ENCODE measurements around the gene CFAP206. TPM values are rescaled to one million over a fixed set of nuclear protein-coding genes. Genes with fewer than 3 reads are reported as not detected.
A peak's percentile ranks its signal among the peaks of the same experiment; 100 is the strongest.

CFAP206 gene
- total RNA-seq (2014; rRNA removed; shearing (Covaris generic)): 1.2 TPM in 1 of 2 replicates, not detected in the other

GRCh38 chr6:87407901-87408720 lies at the start of gene CFAP206:
TSS of gene CFAP206 (plus strand) at chr6:87407972. CDS start at chr6:87409840, 1,868 bp downstream.
- DNase-seq (ENCODE audit: low read depth): peak; percentile 89

- no peak for DNase-seq (ENCODE audit: low read depth)
Observed at GRCh38 chr6:87364602-87365252, 43.0 kb upstream of the CFAP206 start.

DNA sequence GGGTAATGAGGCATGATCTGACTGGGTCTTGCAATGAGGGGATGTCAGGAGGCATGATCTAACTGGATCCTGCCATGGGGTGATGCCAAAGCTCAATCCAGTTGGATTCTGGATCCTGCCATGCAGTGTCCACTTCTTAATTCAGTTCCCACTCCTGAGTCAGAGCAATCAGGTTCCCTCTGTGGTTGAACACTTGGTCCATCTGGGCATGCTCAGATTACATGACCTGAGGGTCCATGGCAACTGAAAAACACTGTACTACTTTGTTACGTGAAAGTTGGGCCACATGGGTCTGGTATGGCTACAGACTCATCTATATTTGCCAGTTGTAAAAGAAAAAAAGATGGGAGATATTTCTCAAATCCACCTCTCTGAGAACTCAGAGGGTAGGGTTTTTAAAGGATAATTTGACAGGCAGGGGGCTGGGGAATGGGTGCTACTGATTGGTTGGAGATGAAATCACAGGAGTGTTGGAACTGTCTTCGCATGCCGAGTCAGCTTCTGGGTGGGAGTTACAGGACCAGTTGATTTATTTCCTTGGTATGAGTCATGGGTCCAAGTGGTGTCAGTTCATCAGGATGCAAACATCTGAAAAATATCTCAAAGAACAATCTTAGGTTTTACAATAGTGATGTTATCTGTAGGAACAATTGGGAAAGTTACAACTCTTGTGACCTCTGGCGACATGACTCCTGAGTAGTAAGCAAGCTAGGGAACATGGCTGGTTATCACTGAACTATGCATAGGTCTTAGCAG lies 41.5 kb upstream of the CFAP206 start:
- DNase-seq (ENCODE audit: low read depth): no peak

DNA sequence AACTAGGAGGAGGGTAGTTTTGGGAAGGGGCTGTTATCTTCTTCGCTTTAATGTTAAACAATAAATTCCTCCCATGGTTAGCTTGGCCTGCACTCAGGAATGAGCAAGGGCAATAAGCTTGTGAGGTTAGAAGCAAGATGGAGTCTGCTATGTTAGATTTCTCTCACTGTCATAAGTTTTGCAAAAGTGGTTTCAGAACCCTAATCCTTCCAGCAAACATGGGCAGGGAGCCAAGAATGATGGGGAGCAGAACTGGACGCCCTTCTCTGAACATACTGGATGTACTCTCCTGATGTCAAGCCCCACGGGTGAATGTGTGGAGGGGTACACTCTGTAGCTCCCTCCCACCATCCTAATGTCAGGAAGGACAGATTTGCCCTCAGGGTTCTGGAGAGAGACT lies 40.9 kb upstream of the CFAP206 start:
- DNase-seq (ENCODE audit: low read depth): no peak

- no peak for DNase-seq (ENCODE audit: low read depth)
Observed at GRCh38 chr6:87373377-87373776, 34.4 kb upstream of the CFAP206 start.

DNA sequence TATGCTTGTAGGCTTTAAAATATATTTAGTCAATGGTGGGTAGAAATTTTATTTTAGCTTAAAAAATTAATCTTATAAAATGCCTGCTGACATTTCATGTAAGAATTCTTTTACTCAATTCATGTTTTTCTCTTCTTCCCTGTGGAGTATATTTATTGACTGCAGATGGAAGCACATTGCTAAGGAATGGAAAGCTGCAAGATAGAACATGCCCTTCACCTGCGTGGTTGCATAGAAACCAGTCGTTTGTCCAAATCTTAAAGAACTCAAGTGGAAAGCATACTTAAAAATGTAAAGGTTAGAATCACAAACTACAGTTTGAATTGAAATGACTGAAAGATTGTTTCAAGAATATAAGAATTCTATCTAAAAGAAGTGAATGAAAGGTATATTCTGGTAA lies 32.5 kb upstream of the CFAP206 start:
- no peak for DNase-seq (ENCODE audit: low read depth)

DNA sequence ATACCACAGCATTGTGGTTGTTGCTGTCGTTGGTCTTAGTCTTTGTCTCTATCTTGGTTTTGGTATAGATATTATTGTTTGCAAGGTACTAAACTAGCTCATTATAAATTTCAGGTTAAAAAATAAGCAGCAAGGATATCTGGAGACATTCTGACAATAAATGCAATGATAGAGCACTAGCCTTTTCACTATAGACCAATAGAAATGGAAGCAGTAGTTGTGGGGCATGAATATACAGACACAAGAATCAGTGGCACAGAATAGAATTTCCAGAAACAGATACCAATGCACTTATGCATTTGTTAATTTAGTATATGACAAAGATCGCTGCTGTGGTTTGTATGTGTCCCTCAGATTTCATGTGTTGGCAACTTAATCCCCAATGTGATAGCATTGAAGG lies 31.1 kb upstream of the CFAP206 start:
- no peak for DNase-seq (ENCODE audit: low read depth)

- no peak for DNase-seq (ENCODE audit: low read depth)
Observed at GRCh38 chr6:87378947-87379346, 28.8 kb upstream of the CFAP206 start.

DNA sequence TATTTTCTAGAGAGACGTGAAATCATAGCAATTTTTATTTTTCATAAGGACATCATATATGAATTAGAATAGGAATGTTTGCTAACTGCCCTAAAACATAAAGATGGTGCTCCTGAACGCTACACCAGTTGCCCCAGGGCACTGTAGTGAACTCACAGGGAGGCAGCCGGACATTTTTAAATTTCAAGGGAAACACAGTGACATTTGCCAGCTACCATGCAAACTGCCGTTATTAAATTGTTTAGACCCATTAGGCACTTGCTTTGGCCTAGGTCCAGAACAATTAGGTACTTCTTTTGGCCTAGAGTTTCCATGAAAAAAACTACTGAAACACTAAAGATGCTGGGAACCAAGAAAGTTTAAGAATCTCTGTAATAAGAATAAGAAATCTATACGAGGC lies 24.9 kb upstream of the CFAP206 start:
- DNase-seq (ENCODE audit: low read depth): no peak

DNA sequence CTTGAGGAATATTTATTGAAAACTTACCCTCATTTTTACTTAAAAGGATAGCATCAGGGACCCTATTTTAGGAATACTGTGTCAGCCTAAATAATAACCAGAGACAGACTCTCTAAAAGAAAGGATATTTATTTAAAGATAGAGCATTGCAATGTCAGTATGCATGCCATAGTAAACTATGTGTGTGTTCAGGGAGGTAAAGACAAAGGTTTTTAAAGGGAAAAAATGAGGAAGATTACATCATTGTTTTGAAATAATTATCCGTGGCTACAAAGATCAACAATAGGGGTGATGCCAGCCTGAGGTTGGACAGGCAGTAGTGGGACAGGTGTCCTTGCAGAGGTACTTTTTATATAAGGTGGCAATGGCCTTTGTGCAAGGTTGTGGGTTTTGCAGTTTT lies 23.7 kb upstream of the CFAP206 start:
- DNase-seq (ENCODE audit: low read depth): no peak

DNA sequence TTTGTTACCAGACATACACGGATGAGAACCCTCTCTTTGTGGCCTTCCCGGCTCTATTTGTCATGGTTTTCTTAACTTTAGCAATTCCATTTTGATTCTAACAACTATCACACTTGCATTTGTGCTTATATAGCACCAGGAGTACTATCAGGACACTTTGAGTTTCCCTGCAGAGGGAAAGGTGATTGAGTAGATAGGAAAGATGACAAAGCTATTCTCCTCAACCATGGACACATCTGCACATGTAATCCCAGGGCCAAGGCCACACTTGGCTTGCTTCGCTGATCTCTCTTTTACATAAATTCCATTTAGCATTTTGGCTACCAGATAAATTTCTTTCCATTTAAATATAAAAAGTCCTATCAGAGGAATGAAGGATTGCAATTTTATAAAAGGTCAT lies 23.3 kb upstream of the CFAP206 start:
- no peak for DNase-seq (ENCODE audit: low read depth)

DNA sequence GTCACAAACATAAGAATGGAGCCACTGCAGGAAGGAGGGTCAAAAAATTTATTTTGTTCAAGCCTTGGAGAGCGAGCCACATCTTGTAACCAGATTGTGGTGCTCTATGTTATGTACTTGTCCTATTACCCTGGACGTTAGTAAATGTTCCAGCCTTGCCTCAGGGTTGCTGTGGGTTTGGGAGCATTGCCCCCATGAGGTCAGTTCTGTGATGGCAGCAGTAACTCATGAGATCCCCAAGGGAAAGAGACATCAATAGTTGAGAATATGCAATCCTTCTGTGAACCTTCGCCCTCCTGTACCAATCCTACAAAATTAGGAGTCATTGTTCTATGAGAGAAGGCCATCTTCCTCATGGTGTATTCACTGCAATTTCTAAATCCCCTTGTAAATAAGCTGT lies 16.4 kb upstream of the CFAP206 start:
- DNase-seq (ENCODE audit: low read depth): peak; percentile 9

DNA sequence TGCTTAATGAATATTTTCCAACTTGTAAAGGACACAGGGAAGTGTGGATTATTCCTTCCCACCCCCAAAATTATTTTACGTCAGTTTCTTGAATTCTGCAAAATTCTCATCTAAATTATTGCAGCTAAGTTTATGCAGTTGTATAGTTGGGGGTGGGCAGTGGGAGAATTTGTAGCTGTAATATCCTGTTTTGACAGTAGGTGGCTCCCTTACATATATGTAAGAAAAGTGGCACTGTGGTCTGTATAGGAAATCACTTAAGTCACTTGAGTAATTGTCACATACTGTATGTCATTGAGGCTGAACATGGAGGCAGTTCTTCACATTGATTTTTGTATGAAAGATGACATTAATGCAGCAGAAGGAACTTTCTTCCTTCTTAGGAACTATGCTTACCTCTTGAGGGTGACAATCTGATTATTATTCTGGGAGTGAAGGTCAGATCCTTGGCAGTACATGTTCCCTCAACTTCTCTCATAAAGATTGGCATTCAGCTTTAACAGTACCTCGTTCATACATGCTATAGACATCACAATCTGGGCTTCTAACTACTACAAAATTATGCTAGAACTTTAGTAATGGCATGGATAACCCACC lies 14.6 kb upstream of the CFAP206 start:
- peak; percentile 26 for DNase-seq (ENCODE audit: low read depth)

GRCh38 chr6:87395431-87395830 lies 12.3 kb upstream of the CFAP206 start:
- DNase-seq (ENCODE audit: low read depth): no peak

GRCh38 chr6:87396595-87397392 lies 11.0 kb upstream of the CFAP206 start:
- DNase-seq (ENCODE audit: low read depth): no peak

- no peak for DNase-seq (ENCODE audit: low read depth)
Observed at GRCh38 chr6:87397656-87398055, 10.1 kb upstream of the CFAP206 start.

DNA sequence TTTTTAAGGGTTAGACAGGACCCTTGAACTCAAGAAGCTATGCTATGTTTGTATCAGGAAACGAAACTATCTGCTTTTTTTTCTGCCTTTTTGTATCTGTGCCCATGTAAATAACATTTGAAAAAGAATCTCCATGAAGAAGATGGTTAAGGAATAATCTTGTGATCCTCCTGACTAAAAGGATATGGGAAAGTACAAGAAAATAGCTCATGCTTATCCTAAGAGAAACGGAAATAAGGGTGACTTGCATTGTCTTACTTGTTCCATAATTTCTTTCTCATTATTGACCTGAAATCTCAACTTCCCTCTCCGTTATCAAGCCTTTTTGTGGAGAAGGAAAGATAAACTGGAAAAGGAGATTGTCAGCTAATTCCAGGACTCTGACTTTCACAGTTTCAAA lies 5.9 kb upstream of the CFAP206 start:
- no peak for DNase-seq (ENCODE audit: low read depth)

GRCh38 chr6:87407561-87407900 lies 241 bp upstream of the CFAP206 start:
- DNase-seq (ENCODE audit: low read depth): peak; percentile 56

GRCh38 chr6:87408721-87409155 lies 966 bp downstream of the CFAP206 start:
- DNase-seq (ENCODE audit: low read depth): no peak

DNA sequence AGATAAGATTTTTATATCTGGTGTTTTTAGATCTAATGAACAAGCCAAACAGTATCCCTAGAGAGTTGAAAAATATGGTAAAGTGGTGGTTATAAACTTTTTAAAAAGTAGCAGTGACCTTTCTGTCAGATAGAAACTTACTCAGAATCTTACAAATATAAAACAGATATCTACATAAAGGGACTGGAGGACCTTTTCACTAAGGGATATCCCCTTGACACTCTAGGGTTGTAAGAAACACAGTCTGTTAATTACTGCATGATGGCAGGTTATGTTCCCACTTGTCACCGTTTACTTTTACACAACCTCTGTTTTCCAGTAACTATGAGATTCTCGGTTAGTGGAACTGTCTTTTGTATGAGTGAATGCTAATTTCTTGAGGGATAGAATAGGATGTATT lies 11.5 kb downstream of the CFAP206 start:
- DNase-seq (ENCODE audit: low read depth): no peak

DNA sequence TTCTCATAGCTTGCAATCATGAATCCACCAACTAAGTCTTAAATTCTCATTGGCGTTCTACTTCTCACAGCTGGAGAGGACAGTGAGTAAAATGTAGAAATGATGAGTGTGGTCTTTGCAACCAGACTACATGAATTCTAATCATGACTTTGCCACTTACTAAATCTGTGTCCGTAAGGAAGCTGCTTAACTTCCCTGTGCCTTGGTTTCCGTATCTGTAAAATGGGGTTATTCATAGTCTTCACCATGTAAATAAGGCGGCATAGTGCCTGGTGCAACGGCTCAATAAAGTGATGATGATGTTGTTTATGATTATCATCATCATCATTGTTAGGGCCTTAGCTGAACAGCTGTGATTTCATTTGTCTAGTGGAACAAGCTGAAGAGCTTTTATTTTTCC lies 12.6 kb downstream of the CFAP206 start:
- DNase-seq (ENCODE audit: low read depth): no peak

All from Daoy (cell line).